Esophagus squamous epithelium (tissue), 4 donors: ENCODE results near the gene EFHC2.

Experiments used
- POLR2A ChIP-seq, 4 donors: fragments of 450-650 bp; IDR thresholded peaks; one replicate each; pipeline ENCODE4 v1.6.1; 2017; ENCODE audit warnings: antibody characterized with exemption in 4 of 4, mild to moderate bottlenecking in 4 of 4, moderate library complexity in 3 of 4
- TF ChIP-seq, protein P1 (sequence below), 6 experiments: fragments of 450-650 bp in 4 of 6; fragments of 200-600 bp in 2 of 6; sonication (generic) in 2 of 6; IDR thresholded peaks; one replicate each; pipeline ENCODE4 v1.5.1; 2016 to 2019; ENCODE audit warnings: antibody characterized with exemption in 6 of 6, mild to moderate bottlenecking in 4 of 6, moderate library complexity in 4 of 6

DNA sequence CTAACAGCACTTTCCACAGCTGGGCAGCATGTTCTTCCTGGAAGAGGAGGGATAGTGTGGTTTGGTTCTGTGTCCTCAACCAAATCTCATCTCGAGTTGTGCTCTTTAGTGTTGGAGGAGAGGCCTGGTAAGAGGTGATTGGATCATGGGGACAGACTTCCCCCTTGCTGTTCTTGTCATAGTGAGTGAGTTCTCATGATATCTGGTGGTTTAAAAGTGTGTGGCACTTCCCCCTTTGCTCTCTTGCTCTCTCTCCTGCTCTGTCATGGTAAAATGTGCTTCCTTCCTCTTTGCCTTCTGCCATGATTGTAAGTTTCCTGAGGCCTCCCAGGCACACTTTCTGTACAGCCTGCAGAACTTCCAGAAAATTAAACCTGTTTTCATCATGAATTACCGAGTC is 236.6 kb downstream of the EFHC2 start:
- TF ChIP-seq, protein P1, sequence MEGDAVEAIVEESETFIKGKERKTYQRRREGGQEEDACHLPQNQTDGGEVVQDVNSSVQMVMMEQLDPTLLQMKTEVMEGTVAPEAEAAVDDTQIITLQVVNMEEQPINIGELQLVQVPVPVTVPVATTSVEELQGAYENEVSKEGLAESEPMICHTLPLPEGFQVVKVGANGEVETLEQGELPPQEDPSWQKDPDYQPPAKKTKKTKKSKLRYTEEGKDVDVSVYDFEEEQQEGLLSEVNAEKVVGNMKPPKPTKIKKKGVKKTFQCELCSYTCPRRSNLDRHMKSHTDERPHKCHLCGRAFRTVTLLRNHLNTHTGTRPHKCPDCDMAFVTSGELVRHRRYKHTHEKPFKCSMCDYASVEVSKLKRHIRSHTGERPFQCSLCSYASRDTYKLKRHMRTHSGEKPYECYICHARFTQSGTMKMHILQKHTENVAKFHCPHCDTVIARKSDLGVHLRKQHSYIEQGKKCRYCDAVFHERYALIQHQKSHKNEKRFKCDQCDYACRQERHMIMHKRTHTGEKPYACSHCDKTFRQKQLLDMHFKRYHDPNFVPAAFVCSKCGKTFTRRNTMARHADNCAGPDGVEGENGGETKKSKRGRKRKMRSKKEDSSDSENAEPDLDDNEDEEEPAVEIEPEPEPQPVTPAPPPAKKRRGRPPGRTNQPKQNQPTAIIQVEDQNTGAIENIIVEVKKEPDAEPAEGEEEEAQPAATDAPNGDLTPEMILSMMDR (IDR thresholded peaks at IDR 0.05), result no peak
- no peak for TF ChIP-seq POLR2A (IDR thresholded peaks at IDR 0.05)
